DOHH2 (cell line): ENCODE data around the gene ARFRP1.

Experiments
- H3F3A ChIP-seq: fragments of 200-600 bp; sonication (generic), shearing (Covaris generic); 2 replicates; pipeline ENCODE4 v1.6.0; 2016; ENCODE audit warnings: antibody characterized with exemption, mild to moderate bottlenecking; ENCODE audit not compliant: control insufficient read depth, insufficient read depth
- H3K27ac ChIP-seq: fragments of 200-600 bp; sonication (generic); 2 replicates; pipeline ENCODE4 v1.5.1; 2014; ENCODE audit warnings: low read depth, mild to moderate bottlenecking, low read length, moderate library complexity
- H3K27me3 ChIP-seq: fragments of 200-600 bp; sonication (generic); 2 replicates; pipeline ENCODE4 v1.6.1; 2014; ENCODE audit warnings: mild to moderate bottlenecking, low read length, mixed read lengths; ENCODE audit not compliant: control insufficient read depth
- H3K36me3 ChIP-seq: fragments of 200-600 bp; sonication (generic); 2 replicates; pipeline ENCODE4 v1.6.1; 2014; ENCODE audit warnings: mild to moderate bottlenecking, low read length, moderate library complexity, mixed read lengths; ENCODE audit not compliant: control insufficient read depth
- H3K4me1 ChIP-seq: fragments of 200-600 bp; sonication (generic); 2 replicates; pipeline ENCODE4 v1.6.1; 2014; ENCODE audit warnings: mild to moderate bottlenecking, low read length, mixed read lengths; ENCODE audit not compliant: control insufficient read depth
- H3K4me2 ChIP-seq: fragments of 200-600 bp; sonication (generic); 2 replicates; pipeline ENCODE4 v1.6.0; 2014; ENCODE audit warnings: mild to moderate bottlenecking, low read length, moderate library complexity
- H3K4me3 ChIP-seq: fragments of 200-600 bp; sonication (generic); 2 replicates; pipeline ENCODE4 v1.5.1; 2014; ENCODE audit warnings: mild to moderate bottlenecking, low read length, mixed read lengths
- H3K79me2 ChIP-seq: fragments of 200-600 bp; sonication (generic); 2 replicates; pipeline ENCODE4 v1.6.1; 2014; ENCODE audit warnings: mild to moderate bottlenecking, low read length, mixed read lengths; ENCODE audit not compliant: control insufficient read depth
- H3K9me2 ChIP-seq: fragments of 200-600 bp; sonication (generic); replicated peaks from 2 replicates; pipeline ENCODE4 v1.6.1; 2014; ENCODE audit warnings: mild to moderate bottlenecking, low read length, mixed read lengths; ENCODE audit not compliant: control insufficient read depth
- H3K9me3 ChIP-seq: fragments of 200-600 bp; sonication (generic); 2 replicates; pipeline ENCODE4 v1.6.1; 2014; ENCODE audit warnings: antibody characterized with exemption, low read length, mixed read lengths; ENCODE audit not compliant: control insufficient read depth, insufficient read depth
- H4K20me1 ChIP-seq: fragments of 200-600 bp; sonication (generic); 2 replicates; pipeline ENCODE4 v1.6.0; 2014; ENCODE audit warnings: low read depth, mild to moderate bottlenecking, antibody characterized with exemption, low read length, moderate library complexity; ENCODE audit not compliant: control insufficient read depth, insufficient read depth
- CTCF ChIP-seq: fragments of 200-600 bp; sonication (generic); IDR thresholded peaks from one replicate; pipeline ENCODE4 v1.5.1; 2014; ENCODE audit warnings: antibody characterized with exemption, mild to moderate bottlenecking, low read depth, low read length; ENCODE audit not compliant: poor library complexity, severe bottlenecking
- EZH2phosphoT487 ChIP-seq: fragments of 200-600 bp; sonication (generic); IDR thresholded peaks from 2 replicates; pipeline ENCODE4 v1.6.1; 2017; ENCODE audit warnings: borderline replicate concordance, mild to moderate bottlenecking, antibody characterized with exemption, low read length, moderate library complexity, mixed read lengths

The ARFRP1 gene

DNA sequence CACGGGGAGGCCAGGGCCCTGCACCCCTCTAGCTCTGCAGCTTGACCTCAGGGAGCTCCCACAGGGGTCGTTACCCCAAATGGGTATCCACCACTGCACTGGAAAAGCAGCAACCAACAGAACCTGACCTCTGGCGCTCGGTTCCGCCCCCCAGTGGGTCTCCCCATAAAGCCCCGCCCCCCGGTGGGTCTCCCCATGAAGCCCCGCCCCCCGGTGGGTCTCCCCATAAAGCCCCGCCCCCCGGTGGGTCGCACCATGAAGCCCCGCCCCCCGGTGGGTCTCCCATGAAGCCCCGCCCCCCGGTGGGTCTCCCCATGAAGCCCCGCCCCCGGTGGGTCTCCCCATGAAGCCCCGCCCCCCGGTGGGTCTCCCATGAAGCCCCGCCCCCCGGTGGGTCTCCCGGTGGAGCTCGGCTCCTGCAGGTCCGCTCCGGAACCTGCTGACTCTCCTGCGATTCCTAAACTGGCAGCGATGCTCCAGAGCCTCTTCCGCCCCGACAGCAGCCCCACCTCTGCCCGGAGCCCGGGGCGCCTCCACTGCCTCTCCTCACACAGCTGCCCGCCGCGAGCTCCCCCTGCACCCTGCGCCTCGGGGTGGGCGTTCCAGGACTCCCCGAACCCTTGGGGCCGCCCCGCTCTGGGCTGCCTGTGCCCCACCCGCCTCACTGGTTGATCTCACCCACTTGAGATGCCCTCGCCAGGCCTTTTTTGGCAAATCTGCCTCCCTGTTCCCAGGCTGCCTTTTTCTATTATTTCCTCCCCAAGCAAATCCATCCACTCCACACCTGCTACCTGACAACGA is 43.9 kb upstream of the ARFRP1 start:
- Histone ChIP-seq H3K4me1 (peaks cover 14% of the 10 kb centered on the region), H3K4me2 (no peak overlapping the region), H3K79me2 (no peaks in the 10 kb centered on the region), H3F3A (no peaks in the 10 kb centered on the region), H3K9me3 (no peaks in the 10 kb centered on the region), H3K36me3 (no peaks in the 10 kb centered on the region), H3K27ac (no peak overlapping the region), H3K9me2 (no peaks in the 10 kb centered on the region), H3K4me3 (no peak overlapping the region), H3K27me3 (no peaks in the 10 kb centered on the region), H4K20me1 (no peaks in the 10 kb centered on the region)
- TF ChIP-seq EZH2phosphoT487, result no peak
- TF ChIP-seq CTCF, result no peak

DNA sequence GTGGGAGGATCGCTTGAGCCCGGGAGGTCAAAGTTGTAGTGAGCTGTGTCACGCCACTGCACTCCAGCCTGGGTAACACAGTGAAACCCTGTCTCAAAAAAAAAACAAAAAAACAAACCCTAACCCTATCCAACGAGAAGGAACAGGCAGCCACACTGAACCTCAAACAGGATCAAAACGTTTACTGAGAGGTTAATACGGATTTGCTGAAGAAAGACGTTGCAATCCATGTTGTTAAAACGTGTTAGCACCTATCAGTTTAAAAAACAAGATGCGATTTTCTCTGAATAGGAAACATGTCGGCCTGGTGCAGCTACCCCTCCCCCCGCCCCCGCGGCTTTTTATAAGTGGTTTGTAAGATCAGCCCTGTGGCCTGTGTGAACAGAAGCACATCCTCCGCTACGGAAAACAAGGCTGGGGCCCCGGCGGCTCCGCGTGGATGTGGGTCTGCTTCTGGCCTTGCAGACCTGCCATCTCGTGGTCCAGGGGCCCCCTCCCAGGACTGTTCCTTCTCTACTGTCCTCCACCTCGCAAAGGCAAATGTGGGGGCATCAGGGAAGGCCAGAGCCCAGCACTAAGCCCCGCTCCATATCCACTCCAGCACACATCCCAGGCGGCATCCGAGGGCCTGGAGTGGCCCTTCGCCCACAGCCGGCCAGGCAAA is 43.2 kb upstream of the ARFRP1 start:
- no peak for TF ChIP-seq EZH2phosphoT487
- no peak for TF ChIP-seq CTCF
- Histone ChIP-seq H3K4me2 (no peak overlapping the region), H3K27me3 (no peaks in the 10 kb centered on the region), H3K79me2 (no peaks in the 10 kb centered on the region), H3F3A (no peaks in the 10 kb centered on the region), H3K9me3 (no peaks in the 10 kb centered on the region), H4K20me1 (no peaks in the 10 kb centered on the region), H3K27ac (no peak overlapping the region), H3K4me1 (peaks cover 14% of the 10 kb centered on the region), H3K36me3 (no peaks in the 10 kb centered on the region), H3K4me3 (no peak overlapping the region), H3K9me2 (no peaks in the 10 kb centered on the region)

DNA sequence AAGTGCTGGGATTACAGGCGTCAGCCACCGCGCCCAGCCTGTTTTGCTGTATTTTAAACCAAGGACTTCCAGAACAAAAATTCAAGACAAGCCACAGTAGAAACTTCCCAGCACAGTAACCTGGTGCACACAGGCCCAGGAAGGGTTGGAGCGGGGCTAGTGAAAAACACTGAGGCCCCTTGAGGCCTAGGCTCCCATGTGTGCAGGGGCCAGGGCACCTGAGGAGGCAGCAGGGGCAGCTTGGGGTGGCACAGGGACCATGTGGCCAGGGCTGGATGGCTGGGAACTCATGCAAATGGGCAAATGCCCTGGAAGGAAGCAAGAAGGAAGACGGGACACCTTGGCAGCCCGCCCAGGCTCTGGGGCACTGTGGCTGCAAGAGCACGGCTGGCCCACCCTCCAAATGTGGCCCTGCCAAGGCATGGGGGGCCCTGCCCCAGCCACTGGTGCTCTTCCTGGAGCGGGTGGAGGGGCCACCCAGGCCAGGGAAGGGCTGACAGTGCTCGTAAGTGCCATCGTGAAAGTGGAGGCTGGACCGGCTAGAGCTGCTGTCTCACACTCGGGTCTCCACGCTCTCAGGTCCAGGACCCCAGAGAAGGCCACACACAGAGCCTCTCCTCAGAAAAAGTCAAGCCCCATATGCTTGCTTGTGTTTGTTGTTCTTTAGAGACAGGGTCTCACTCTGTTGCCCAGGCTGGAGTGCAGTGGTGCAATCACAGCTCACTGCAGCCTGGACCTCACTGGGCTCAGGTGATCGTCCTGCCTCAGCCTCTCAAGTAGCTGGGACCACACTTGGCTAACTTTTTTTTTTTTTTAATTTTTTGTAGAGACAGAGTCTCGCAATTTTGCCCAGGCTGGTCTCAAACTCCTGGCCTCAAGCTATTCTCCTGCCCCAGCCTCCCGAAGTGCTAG is 42.1 kb upstream of the ARFRP1 start:
- H3K4me3 ChIP-seq, result no peak overlapping the region
- H3F3A ChIP-seq, result no peaks in the 10 kb centered on the region
- TF ChIP-seq EZH2phosphoT487 (no peak), CTCF (no peak)
- H3K27ac ChIP-seq, result no peak overlapping the region
- no peaks in the 10 kb centered on the region for H3K36me3 ChIP-seq
- H3K4me2 ChIP-seq, result no peak overlapping the region
- no peaks in the 10 kb centered on the region for H3K9me2 ChIP-seq
- no peaks in the 10 kb centered on the region for H3K27me3 ChIP-seq
- no peaks in the 10 kb centered on the region for H4K20me1 ChIP-seq
- H3K9me3 ChIP-seq, result no peaks in the 10 kb centered on the region
- peaks cover 14% of the 10 kb centered on the region for H3K4me1 ChIP-seq
- no peaks in the 10 kb centered on the region for H3K79me2 ChIP-seq
